Measurements from ENCODE around the gene ARHGAP26.

DNA sequence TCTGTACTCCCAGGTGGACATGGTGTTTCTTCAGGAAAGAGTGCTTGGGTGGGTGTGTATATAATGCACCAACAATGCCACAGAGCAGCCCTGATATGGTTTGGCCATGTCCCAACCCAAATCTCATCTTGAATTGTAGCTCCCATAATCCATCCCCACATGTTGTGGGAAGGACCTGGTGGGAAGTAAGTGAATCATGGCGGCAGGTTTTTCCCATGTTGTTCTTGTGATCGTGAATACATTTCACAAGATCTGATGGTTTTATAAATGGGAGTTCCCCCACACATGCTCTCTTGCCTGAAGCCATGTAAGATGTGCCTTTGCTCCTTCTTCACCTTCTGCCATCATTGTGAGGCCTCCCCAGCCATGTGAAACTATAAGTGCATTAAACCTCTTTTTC lies 474.8 kb downstream of the ARHGAP26 start:
- TF ChIP-seq, protein P1, sequence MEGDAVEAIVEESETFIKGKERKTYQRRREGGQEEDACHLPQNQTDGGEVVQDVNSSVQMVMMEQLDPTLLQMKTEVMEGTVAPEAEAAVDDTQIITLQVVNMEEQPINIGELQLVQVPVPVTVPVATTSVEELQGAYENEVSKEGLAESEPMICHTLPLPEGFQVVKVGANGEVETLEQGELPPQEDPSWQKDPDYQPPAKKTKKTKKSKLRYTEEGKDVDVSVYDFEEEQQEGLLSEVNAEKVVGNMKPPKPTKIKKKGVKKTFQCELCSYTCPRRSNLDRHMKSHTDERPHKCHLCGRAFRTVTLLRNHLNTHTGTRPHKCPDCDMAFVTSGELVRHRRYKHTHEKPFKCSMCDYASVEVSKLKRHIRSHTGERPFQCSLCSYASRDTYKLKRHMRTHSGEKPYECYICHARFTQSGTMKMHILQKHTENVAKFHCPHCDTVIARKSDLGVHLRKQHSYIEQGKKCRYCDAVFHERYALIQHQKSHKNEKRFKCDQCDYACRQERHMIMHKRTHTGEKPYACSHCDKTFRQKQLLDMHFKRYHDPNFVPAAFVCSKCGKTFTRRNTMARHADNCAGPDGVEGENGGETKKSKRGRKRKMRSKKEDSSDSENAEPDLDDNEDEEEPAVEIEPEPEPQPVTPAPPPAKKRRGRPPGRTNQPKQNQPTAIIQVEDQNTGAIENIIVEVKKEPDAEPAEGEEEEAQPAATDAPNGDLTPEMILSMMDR (IDR thresholded peaks at IDR 0.05 in 2 of 3, conservative IDR thresholded peaks at IDR 0.05 in 1 of 3; ENCODE audit: borderline replicate concordance in 1 of 3, insufficient read depth in 1 of 3, low read depth in 2 of 3, low read length in 2 of 3), result no peak
- TF ChIP-seq POLR2AphosphoS5 (IDR thresholded peaks at IDR 0.05; ENCODE audit: low read depth, low read length) (no peak), CEBPB (IDR thresholded peaks at IDR 0.05; ENCODE audit: low read depth) (no peak), SIN3A (IDR thresholded peaks at IDR 0.05; ENCODE audit: low read depth) (no peak), EZH2 (IDR thresholded peaks at IDR 0.05) (no peak), POLR2A (IDR thresholded peaks at IDR 0.05; ENCODE audit: borderline replicate concordance, extremely low read depth, insufficient read depth, insufficient read length) (no peak), SRF (IDR thresholded peaks at IDR 0.05; ENCODE audit: low read depth) (no peak), EGR1 (IDR thresholded peaks at IDR 0.05; ENCODE audit: low read depth) (no peak), JUND (IDR thresholded peaks at IDR 0.05) (no peak)
- TF ChIP-seq, protein P2, sequence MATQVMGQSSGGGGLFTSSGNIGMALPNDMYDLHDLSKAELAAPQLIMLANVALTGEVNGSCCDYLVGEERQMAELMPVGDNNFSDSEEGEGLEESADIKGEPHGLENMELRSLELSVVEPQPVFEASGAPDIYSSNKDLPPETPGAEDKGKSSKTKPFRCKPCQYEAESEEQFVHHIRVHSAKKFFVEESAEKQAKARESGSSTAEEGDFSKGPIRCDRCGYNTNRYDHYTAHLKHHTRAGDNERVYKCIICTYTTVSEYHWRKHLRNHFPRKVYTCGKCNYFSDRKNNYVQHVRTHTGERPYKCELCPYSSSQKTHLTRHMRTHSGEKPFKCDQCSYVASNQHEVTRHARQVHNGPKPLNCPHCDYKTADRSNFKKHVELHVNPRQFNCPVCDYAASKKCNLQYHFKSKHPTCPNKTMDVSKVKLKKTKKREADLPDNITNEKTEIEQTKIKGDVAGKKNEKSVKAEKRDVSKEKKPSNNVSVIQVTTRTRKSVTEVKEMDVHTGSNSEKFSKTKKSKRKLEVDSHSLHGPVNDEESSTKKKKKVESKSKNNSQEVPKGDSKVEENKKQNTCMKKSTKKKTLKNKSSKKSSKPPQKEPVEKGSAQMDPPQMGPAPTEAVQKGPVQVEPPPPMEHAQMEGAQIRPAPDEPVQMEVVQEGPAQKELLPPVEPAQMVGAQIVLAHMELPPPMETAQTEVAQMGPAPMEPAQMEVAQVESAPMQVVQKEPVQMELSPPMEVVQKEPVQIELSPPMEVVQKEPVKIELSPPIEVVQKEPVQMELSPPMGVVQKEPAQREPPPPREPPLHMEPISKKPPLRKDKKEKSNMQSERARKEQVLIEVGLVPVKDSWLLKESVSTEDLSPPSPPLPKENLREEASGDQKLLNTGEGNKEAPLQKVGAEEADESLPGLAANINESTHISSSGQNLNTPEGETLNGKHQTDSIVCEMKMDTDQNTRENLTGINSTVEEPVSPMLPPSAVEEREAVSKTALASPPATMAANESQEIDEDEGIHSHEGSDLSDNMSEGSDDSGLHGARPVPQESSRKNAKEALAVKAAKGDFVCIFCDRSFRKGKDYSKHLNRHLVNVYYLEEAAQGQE (IDR thresholded peaks at IDR 0.05; ENCODE audit: low read depth), result no peak
- TF ChIP-seq, protein P3, sequence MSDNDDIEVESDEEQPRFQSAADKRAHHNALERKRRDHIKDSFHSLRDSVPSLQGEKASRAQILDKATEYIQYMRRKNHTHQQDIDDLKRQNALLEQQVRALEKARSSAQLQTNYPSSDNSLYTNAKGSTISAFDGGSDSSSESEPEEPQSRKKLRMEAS (IDR thresholded peaks at IDR 0.05), result no peak
